Keratinocyte (primary cell): ENCODE data around the gene TMEM115.

Source experiments
- CTCF ChIP-seq, 3 experiments: IDR thresholded peaks in 1 of 3; conservative IDR thresholded peaks in 1 of 3; optimal IDR thresholded peaks in 1 of 3; 2 replicates in 2 of 3; 3 replicates in 1 of 3; pipeline versions ENCODE3 to v1.5.1; 2011; ENCODE audit warnings: low read length in 3 of 3, mild to moderate bottlenecking in 3 of 3, moderate library complexity in 2 of 3, control low read depth in 1 of 3, inconsistent platforms in 1 of 3; ENCODE audit not compliant: insufficient read depth in 2 of 3; ENCODE audit errors: extremely low read depth in 1 of 3
- EZH2 ChIP-seq: IDR thresholded peaks from one replicate; pipeline ENCODE4 v1.6.1; 2012; ENCODE audit warnings: inconsistent platforms, mild to moderate bottlenecking, low read length, moderate library complexity

- TF ChIP-seq CTCF (optimal IDR thresholded peaks at IDR 0.05 in 1 of 3, IDR thresholded peaks at IDR 0.05 in 1 of 3, conservative IDR thresholded peaks at IDR 0.05 in 1 of 3; ENCODE audit: extremely low read depth in 1 of 3, insufficient read depth in 2 of 3, low read length in 3 of 3), result no peak
- no peak for TF ChIP-seq EZH2
Observed at GRCh38 chr3:50345008-50345407, 14.3 kb downstream of the TMEM115 start.
